Placental epithelial cell (primary cell): ENCODE results near the gene AKR1C2. TPM values are rescaled to one million over a fixed set of nuclear protein-coding genes. Genes with fewer than 3 reads are reported as not detected.

Source experiments
- small RNA-seq: library from RNA; depleted of rRNA; stranded (forward); fragments of <200 nt; gene quantifications from one replicate; pipeline ENCODE3, GENCODE V24; 2012
- total RNA-seq: library from RNA; depleted of rRNA; stranded (reverse); fragments of >200 nt; gene quantifications from 2 replicates; pipeline ENCODE4 v1.2.3, GENCODE V29; 2012

The AKR1C2 gene
- total RNA-seq, result 0.39 and 0.65 TPM in 2 replicates

DNA sequence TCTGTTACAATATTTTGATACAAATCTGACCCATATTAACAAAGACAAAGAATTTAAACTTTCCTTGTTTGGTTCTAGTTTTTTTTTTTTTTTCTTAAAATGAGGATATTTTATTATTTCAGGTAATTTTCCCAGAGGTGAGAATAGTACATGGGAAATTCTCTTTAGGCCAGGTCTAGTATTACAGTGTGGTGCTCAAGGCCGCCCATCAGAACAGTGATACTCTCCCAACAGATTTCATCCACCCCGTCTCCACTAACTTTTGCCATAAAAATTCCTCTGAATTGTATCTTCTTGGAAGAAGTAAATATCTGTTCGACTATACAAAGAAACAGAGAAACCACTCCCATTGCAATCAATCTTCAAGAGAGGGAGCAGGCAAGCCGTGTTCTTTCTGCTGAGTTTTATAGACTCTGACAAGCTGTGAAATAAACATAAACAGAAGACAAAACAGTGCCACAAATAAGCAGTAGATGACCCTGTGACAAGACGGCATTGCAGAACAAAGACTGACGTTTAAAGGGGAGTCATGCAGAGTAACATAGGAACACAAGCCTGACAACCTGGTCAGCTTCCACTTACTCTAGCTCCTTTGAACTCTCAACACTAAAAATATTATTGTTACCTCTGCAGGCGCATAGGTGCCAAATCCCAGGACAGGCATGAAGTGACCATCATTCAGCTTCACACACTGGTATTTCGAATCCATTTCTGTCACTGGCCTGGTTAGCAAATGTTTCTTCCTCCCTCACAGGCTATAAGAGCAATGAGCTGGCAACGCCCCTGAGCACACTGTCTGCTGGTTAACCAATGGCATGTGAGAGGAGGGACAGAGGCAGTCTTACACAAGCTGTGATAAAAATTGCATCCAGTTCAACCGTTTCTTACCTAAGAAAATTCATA is at the start of gene AKR1C2:
AKR1C2 (minus strand) TSS at position 731 of the 903 bp plus-strand sequence; CDS start at position 709, 22 bp downstream.

DNA sequence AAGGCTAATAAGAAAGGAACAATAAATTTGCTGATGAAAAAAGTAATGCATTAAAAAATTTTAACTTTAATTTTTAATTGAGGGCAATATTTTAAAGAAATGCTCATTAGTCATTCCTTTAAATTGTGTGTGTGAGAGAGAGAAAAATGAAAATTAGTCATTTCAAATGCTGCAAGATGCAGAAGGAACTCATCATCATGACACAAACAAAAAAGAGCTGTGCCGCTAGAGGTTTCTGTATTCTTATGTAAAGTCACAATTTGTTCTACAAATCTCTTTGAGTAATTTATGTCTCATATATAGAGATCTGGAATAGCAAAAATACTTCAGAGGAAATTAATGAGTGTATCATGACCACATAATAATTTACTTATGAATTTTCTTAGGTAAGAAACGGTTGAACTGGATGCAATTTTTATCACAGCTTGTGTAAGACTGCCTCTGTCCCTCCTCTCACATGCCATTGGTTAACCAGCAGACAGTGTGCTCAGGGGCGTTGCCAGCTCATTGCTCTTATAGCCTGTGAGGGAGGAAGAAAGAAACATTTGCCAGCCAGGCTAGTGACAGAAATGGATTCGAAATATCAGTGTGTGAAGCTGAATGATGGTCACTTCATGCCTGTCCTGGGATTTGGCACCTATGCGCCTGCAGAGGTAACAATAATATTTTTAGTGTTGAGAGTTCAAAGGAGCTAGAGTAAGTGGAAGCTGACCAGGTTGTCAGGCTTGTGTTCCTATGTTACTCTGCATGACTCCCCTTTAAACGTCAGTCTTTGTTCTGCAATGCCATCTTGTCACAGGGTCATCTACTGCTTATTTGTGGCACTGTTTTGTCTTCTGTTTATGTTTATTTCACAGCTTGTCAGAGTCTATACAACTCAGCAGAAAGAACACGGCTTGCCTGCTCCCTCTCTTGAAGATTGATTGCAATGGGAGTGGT is 40.5 kb downstream of the AKR1C2 start, which contains the start of gene AKR1C1:
AKR1C1 (plus strand) TSS at position 540 of the 939 bp plus-strand sequence; CDS start at position 570, 30 bp downstream.

Small RNA genes within 50 kb of the gene (small RNA-seq; reads per million reads assigned to genes)
- not detected for gene RF00096

Other genes with a start within 250 kb of the AKR1C2 start
- 11.4 and 12.8 TPM in 2 replicates for gene AKR1E2, start 177.7 kb downstream of the AKR1C2 start, total RNA-seq
- 0.79 and 1.3 TPM in 2 replicates for gene AKR1C1, start 40.4 kb downstream of the AKR1C2 start, total RNA-seq
- 0.39 TPM in 1 of 2 replicates, not detected in the other for gene AKR1C3, start 90.6 kb upstream of the AKR1C2 start, total RNA-seq
- not detected in 2 replicates for gene AKR1C8, start 181.3 kb upstream of the AKR1C2 start, total RNA-seq
- not detected in 2 replicates for gene AKR1C4, start 193.0 kb upstream of the AKR1C2 start, total RNA-seq